Measurements from ENCODE around the gene SETD2. TPM values are rescaled to one million over a fixed set of nuclear protein-coding genes. Genes with fewer than 3 reads are reported as not detected.

The SETD2 gene
- polyA plus RNA-seq, 1 of the 3 experiments (the other 2 are of a cell fraction) = 12.1 TPM

GRCh38 chr3:47103619-47104018 is 60.3 kb downstream of the SETD2 start (continued):
- no peak for TF ChIP-seq RXRA (IDR thresholded peaks at IDR 0.05; ENCODE audit: borderline replicate concordance, low read depth)
- TF ChIP-seq MAX (IDR thresholded peaks at IDR 0.05; ENCODE audit: low read depth) = no peak
- no peak for TF ChIP-seq SIN3A (IDR thresholded peaks at IDR 0.05; ENCODE audit: borderline replicate concordance, low read depth, low read length)
- no peak for TF ChIP-seq ELF1 (IDR thresholded peaks at IDR 0.05)
- no peak for TF ChIP-seq USF2 (IDR thresholded peaks at IDR 0.05; ENCODE audit: borderline replicate concordance, low read depth, low read length)
- TF ChIP-seq NRF1 (IDR thresholded peaks at IDR 0.05; ENCODE audit: low read depth, low read length) = no peak

GRCh38 chr3:47102081-47102600 is 61.8 kb downstream of the SETD2 start:
- Histone ChIP-seq H3K79me2 (ENCODE audit: insufficient read depth) (peaks cover 25% of the 10 kb centered on the region), H3K27ac (ENCODE audit: low read depth in 2 of 2, low read length in 1 of 2) (no peak overlapping the region), H3K9me3 (no peaks in the 10 kb centered on the region), H2AFZ (ENCODE audit: low read depth) (no peak overlapping the region), H3K36me3 (replicated peaks in 1 of 2; ENCODE audit: control insufficient read depth in 1 of 2, insufficient read depth in 2 of 2, low read length in 1 of 2) (peaks cover 22 to 31% of the 10 kb centered on the region in 2 experiments), H3K27me3 (ENCODE audit: insufficient read depth) (no peaks in the 10 kb centered on the region), H3K9me2 (no peaks in the 10 kb centered on the region), H3K4me3 (ENCODE audit: low read depth in 2 of 2, low read length in 1 of 2) (no peak overlapping the region), H4K20me1 (ENCODE audit: insufficient read depth) (no peaks in the 10 kb centered on the region), H3K9ac (no peak overlapping the region), H3K4me1 (ENCODE audit: control insufficient read depth in 1 of 2, insufficient read depth in 2 of 2, low read depth in 1 of 2, low read length in 1 of 2) (peaks cover 5 to 13% of the 10 kb centered on the region in 2 experiments), H3F3A (replicated peaks; ENCODE audit: insufficient read depth) (peaks cover 29% of the 10 kb centered on the region), H3K4me2 (no peak overlapping the region)
- ChIA-PET CTCF (no interaction called here), POLR2A (no interaction called here)
- DNase-seq = no peak
- no peak for TF ChIP-seq REST (IDR thresholded peaks at IDR 0.05; ENCODE audit: low read depth, low read length)
- TF ChIP-seq TCF12 (IDR thresholded peaks at IDR 0.05) = no peak
- no peak for TF ChIP-seq GABPA (IDR thresholded peaks at IDR 0.05; ENCODE audit: low read depth)
- TF ChIP-seq ELF1 (IDR thresholded peaks at IDR 0.05) = no peak
- TF ChIP-seq GATA2 (CRISPR knock-in tag; IDR thresholded peaks at IDR 0.05) = no peak
- TF ChIP-seq RFX5 (IDR thresholded peaks at IDR 0.05; ENCODE audit: low read length) = no peak
- TF ChIP-seq SIN3A (IDR thresholded peaks at IDR 0.05; ENCODE audit: borderline replicate concordance, low read depth, low read length) = no peak
- TF ChIP-seq FOXM1 (IDR thresholded peaks at IDR 0.05; ENCODE audit: low read depth) = no peak
- over 99% methylated on average over 6 of the region's 6 CpGs for WGBS (ENCODE audit: low lambda C conversion rate)
